ENCODE results near the gene ATP5ME. TPM values are rescaled to one million over a fixed set of nuclear protein-coding genes. Genes with fewer than 3 reads are reported as not detected.

ATP5ME gene
- total and polyA plus RNA-seq, 2 of the 13 experiments (the other 11 are each of a cell fraction or from before 2014, with no cell fraction given): 305 to 753 TPM

DNA sequence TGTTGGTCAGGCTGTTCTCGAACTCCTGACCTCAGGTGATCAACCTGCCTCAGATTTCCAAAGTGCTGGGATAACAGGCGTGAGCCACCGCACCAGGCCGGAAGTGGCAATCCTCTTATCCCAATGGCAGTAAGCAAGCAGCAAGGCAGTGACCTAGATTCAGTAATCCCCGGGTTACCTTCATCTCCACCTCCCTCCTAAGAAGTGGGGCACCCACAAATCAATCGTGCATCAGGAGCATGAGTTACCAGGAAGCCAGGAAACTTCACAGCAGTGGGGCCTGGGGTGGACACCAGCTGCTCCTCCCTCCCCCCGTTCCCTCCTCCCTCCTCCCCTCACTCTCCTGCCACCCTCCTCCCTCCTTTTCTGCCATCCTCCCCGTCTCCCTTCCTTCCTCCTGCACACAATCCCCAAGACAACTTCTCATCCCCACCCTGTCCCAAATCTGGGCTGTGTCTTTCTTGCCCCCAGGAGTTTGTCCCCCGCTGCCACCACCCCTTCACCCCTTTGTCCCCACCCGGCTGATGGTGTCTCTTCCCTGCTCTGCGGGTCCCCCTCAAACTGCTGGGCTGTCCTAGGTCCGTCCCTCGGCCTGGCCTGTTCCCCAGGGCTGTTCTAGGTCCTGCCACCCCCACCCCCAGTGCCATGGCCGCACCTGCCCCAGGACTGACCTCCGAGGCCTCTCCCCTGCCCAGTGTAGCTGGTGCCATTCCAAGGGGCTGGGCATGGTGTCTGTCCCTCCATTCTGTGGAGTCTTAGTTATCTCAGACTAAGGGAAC, 46.5 kb downstream of the ATP5ME start:
- peaks cover 8% of the 10 kb centered on the region for H3K4me1 ChIP-seq (ENCODE audit: insufficient read depth, low read length)
- POLR2A ChIA-PET: no interaction called here
- WGBS (ENCODE audit: low lambda C conversion rate): 10% methylated on average over 14 of the region's 15 CpGs
- H3K27ac ChIP-seq (ENCODE audit: extremely low read length, insufficient read depth, low read length): no peak overlapping the region
- H3K79me2 ChIP-seq (ENCODE audit: insufficient read depth, low read length): no peaks in the 10 kb centered on the region
- CTCF ChIA-PET (ENCODE audit: low intra/inter-chr PET ratio, low total read pairs): no interaction called here
- ATAC-seq (no peak), FAIRE-seq (no peak), DNase-seq (ENCODE audit: low spot score) (no peak)
- H3K4me2 ChIP-seq (ENCODE audit: low read depth, low read length): no peak overlapping the region
- peaks cover 14 to 68% of the 10 kb centered on the region in 2 experiments; a peak in 4 of 5 replicates for H3K27me3 ChIP-seq (ENCODE audit: control insufficient read depth in 1 of 2, insufficient read depth in 2 of 2, low read length in 2 of 2)
- intact Hi-C loops (cut with micrococcal nuclease; ENCODE audit: unreplicated experiment) (no loop called here), in situ Hi-C loops (cut with HindIII; ENCODE audit: extremely low pct_ligation_motif_present, low pct_unique_long_range_greater_than_20kb) (no loop called here)
- no peaks in the 10 kb centered on the region for H3K9me3 ChIP-seq (ENCODE audit: low read length)
- H3K9ac ChIP-seq (ENCODE audit: insufficient read depth, low read depth, low read length): no peak overlapping the region
- no peaks in the 10 kb centered on the region for H4K20me1 ChIP-seq (ENCODE audit: insufficient read depth, low read length)
- BruUV-seq (replicated peaks): no TSS peak
- H3K36me3 ChIP-seq (replicated peaks in 1 of 2; ENCODE audit: control insufficient read depth in 1 of 2, insufficient read depth in 2 of 2, low read length in 2 of 2): no peaks in the 10 kb centered on the region
- H3K4me3 ChIP-seq (replicated peaks in 1 of 3; ENCODE audit: insufficient read depth in 1 of 3, low read depth in 2 of 3, low read length in 3 of 3): no peak overlapping the region
- no peak overlapping the region for H2AFZ ChIP-seq (ENCODE audit: low read length)
- TF ChIP-seq, protein P1, sequence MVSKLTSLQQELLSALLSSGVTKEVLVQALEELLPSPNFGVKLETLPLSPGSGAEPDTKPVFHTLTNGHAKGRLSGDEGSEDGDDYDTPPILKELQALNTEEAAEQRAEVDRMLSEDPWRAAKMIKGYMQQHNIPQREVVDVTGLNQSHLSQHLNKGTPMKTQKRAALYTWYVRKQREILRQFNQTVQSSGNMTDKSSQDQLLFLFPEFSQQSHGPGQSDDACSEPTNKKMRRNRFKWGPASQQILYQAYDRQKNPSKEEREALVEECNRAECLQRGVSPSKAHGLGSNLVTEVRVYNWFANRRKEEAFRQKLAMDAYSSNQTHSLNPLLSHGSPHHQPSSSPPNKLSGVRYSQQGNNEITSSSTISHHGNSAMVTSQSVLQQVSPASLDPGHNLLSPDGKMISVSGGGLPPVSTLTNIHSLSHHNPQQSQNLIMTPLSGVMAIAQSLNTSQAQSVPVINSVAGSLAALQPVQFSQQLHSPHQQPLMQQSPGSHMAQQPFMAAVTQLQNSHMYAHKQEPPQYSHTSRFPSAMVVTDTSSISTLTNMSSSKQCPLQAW (CRISPR knock-in tag; IDR thresholded peaks at IDR 0.05): no peak
- TF ChIP-seq ZNF570 (CRISPR knock-in tag; IDR thresholded peaks at IDR 0.05; ENCODE audit: borderline replicate concordance) (no peak), POLR2AphosphoS2 (IDR thresholded peaks at IDR 0.05; ENCODE audit: low read depth, low read length) (no peak), SNRNP70 (IDR thresholded peaks at IDR 0.05; ENCODE audit: low read depth, low read length) (no peak), ZFP1 (CRISPR knock-in tag; IDR thresholded peaks at IDR 0.05) (no peak), GATAD2A (CRISPR knock-in tag; IDR thresholded peaks at IDR 0.05) (no peak), ZNF7 (CRISPR knock-in tag; IDR thresholded peaks at IDR 0.05) (no peak), ZNF557 (CRISPR knock-in tag; IDR thresholded peaks at IDR 0.05) (no peak), MIXL1 (CRISPR knock-in tag; IDR thresholded peaks at IDR 0.05) (no peak), ZNF136 (CRISPR knock-in tag; IDR thresholded peaks at IDR 0.05; ENCODE audit: low read depth) (no peak), U2AF2 (IDR thresholded peaks at IDR 0.05; ENCODE audit: low read depth, low read length) (no peak), ZC3H4 (CRISPR knock-in tag; IDR thresholded peaks at IDR 0.05; ENCODE audit: borderline replicate concordance) (no peak), NPAS2 (CRISPR knock-in tag; IDR thresholded peaks at IDR 0.05; ENCODE audit: borderline replicate concordance) (no peak), NFIC (IDR thresholded peaks at IDR 0.05; ENCODE audit: low read length) (no peak), ZNF615 (CRISPR knock-in tag; IDR thresholded peaks at IDR 0.05; ENCODE audit: borderline replicate concordance) (no peak)
- TF ChIP-seq, protein P2, sequence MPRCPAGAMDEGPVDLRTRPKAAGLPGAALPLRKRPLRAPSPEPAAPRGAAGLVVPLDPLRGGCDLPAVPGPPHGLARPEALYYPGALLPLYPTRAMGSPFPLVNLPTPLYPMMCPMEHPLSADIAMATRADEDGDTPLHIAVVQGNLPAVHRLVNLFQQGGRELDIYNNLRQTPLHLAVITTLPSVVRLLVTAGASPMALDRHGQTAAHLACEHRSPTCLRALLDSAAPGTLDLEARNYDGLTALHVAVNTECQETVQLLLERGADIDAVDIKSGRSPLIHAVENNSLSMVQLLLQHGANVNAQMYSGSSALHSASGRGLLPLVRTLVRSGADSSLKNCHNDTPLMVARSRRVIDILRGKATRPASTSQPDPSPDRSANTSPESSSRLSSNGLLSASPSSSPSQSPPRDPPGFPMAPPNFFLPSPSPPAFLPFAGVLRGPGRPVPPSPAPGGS (CRISPR knock-in tag; IDR thresholded peaks at IDR 0.05): no peak
- TF ChIP-seq, protein P3, sequence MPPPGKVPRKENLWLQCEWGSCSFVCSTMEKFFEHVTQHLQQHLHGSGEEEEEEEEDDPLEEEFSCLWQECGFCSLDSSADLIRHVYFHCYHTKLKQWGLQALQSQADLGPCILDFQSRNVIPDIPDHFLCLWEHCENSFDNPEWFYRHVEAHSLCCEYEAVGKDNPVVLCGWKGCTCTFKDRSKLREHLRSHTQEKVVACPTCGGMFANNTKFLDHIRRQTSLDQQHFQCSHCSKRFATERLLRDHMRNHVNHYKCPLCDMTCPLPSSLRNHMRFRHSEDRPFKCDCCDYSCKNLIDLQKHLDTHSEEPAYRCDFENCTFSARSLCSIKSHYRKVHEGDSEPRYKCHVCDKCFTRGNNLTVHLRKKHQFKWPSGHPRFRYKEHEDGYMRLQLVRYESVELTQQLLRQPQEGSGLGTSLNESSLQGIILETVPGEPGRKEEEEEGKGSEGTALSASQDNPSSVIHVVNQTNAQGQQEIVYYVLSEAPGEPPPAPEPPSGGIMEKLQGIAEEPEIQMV (CRISPR knock-in tag; IDR thresholded peaks at IDR 0.05; ENCODE audit: low read depth): no peak
- TF ChIP-seq, protein P4, sequence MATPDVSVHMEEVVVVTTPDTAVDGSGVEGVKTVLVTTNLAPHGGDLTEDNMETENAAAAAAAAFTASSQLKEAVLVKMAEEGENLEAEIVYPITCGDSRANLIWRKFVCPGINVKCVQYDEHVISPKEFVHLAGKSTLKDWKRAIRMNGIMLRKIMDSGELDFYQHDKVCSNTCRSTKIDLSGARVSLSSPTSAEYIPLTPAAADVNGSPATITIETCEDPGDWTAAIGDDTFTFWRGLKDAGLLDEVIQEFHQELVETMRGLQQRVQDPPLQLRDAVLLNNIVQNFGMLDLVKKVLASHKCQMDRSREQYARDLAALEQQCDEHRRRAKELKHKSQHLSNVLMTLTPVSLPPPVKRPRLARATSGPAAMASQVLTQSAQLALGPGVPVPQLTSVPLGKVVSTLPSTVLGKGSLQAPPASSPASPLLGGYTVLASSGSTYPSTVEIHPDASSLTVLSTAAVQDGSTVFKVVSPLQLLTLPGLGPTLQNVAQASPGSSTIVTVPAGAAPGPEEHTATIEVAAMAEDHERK (CRISPR knock-in tag; IDR thresholded peaks at IDR 0.05; ENCODE audit: low read depth): no peak
- TF ChIP-seq, protein P5, sequence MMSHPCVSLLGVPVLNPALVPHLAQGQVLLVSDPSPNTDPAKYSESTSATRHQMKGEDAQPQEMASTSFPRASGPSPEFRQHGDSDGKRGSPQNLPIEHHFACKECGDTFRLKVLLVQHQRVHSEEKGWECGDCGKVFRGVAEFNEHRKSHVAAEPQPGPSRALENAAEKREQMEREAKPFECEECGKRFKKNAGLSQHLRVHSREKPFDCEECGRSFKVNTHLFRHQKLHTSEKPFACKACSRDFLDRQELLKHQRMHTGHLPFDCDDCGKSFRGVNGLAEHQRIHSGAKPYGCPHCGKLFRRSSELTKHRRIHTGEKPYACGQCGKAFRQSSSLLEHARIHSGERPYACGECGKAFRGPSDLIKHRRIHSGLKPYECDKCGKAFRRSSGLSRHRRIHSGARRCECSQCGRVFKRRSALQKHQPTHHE (CRISPR knock-in tag; IDR thresholded peaks at IDR 0.05; ENCODE audit: borderline replicate concordance): no peak

All from HepG2 (cell line).